Non-pigmented ciliary epithelial cell (primary cell): ENCODE measurements around the gene EIF4B.
A peak's percentile ranks its signal among the peaks of the same experiment; 100 is the strongest.

Experiments
- DNase-seq: peaks from one replicate; pipeline ENCODE4 v3.0.0-alpha.2; 2010; ENCODE audit warnings: low read depth

The EIF4B gene

GRCh38 chr12:53068811-53069585, 62.7 kb downstream of the EIF4B start:
- DNase-seq, result no peak

DNA sequence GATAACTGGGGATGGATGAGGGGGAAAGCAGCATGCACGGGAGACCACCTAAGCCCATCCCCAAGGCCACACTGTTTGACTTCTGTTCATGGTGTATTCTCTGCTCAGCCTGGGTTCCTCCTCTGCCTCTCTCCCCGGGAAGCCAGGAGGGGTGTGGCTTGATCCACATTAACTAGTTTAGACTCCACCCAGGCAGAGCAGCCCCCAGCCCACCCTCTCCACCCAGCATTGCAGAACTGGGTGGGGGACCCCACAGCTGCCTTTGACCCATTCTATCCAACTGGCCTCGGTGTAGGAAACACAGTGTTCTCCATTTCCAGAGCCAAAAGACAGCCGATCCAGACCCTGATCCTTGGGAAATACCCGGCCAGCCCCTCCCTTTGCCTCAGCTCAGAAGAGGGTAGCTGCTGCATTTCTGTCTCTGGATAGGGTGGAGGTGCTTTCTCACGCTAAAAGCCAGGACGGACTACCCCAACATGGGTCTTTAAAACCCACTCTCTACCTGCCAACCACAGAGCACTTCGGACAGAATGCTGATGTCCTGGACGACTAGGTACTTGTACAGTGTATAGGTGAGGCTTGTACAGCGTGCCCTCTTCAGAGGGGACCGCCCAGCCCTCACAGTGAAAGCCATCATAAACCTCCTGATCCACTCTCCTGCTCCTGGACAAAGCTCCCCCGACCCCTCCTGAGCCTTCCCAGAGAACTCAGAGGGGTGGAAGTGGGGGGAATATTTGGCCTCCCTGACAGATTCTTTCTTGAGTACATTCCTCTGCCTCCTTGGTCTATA, 63.6 kb downstream of the EIF4B start:
- DNase-seq, result no peak

DNA sequence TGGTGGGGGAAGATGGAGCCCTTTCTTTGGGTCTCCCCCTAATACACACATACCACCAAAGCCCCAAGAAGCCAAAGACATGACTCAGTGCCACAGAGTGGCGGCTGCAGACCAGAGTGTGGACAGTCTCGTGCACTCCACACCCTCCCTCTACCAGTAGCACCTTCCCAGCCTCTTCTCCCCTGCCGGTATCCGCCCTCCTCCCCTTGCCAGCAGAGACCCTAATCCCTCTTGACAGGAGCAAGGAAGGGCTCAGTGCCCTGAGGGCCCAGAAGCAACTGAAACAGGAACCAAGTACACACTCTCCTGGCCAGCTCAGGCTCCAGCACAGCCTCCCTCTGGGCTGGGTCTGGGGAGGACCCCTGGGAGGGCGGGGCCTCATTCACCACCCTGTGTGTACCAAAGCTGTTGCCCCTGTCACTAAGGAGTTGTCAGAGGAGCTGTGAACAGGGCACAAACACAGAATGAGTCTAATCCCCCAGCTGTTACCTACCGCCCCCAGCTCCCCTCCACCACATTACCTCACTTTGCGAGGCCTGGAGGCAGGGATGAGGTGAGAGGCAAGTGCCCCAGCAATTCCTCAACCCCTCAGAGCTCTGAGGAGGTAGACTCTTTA, 64.7 kb downstream of the EIF4B start:
- DNase-seq, result no peak

DNA sequence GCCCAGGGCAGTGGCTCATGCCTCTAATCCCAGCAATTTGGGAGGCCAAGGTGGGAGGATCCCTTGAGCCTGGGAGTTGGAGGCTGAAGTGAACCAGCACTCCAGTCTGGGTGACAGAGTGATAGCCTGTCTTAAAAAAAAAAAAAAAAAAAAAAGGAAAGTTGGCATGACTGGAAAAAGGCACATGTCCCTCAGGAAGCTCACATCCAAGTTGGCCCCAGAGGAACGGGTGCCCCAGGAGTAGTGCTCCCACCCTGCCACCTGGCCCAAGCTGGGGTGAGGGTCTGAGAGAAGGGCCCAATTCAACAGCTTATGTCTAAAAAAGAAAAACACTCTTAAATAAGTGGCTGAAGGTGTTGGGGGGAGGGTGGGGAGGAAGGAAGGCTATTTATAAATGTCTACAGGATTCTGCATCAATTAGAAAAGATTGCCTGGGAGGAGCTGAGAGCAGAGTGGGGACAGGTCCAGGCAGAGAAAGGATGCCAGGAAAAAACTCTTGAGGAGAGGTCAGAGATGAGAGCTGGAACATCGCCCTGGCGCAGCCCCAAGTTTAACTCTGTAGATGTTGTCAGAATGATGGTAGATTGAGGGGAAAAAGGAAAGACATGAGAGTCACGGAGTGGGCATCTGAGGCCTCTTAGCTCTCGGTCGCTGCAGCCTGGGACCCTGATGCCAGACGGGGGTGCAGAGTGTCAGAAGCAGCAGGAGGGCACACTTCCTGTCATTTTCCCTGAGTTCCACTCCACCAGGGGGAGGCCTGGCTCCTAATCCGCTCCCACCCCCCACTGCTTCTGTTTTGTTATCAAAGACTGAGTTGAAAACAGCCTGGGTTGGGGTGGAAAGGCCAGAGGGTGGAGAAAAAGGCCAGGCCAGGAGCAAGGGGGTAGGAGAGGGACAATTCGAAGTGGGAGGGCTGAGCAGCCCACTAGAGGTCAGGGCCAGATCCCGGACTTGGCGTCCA, 65.6 kb downstream of the EIF4B start:
- DNase-seq, result no peak

GRCh38 chr12:53073881-53074280, 67.6 kb downstream of the EIF4B start:
- DNase-seq, result no peak

GRCh38 chr12:53074283-53074998, 68.2 kb downstream of the EIF4B start:
- DNase-seq, result no peak

DNA sequence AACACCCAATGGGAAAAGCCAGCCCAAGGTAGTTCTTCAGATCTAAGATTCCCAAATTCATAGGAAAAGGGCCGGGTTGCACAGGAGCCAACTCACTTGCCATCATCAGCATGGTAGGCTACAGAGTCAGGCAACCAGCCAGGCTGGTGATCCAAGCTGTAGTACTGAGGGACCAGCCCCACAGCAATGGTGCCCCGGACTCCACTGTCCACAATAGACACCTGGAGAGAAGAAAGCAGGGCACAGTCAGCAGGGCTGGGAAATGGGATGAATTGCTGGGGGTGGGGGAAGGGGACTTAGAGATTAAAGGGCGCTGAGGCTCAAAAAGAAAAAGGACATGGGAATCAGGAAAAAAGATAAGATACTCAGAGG, 68.7 kb downstream of the EIF4B start:
- DNase-seq, result no peak

GRCh38 chr12:53076461-53076860, 70.2 kb downstream of the EIF4B start:
- no peak for DNase-seq

GRCh38 chr12:53077030-53077429, 70.8 kb downstream of the EIF4B start:
- DNase-seq, result no peak

GRCh38 chr12:53078425-53079225, 72.4 kb downstream of the EIF4B start:
- DNase-seq, result no peak

- peak; percentile 76 for DNase-seq
Observed at GRCh38 chr12:53079226-53080117, 73.2 kb downstream of the EIF4B start, which contains the start of gene SPRYD3. TSS of gene SPRYD3 (minus strand) at chr12:53079390. CDS start at chr12:53079333, 57 bp downstream.

GRCh38 chr12:53082637-53083175, 76.5 kb downstream of the EIF4B start:
- no peak for DNase-seq

DNA sequence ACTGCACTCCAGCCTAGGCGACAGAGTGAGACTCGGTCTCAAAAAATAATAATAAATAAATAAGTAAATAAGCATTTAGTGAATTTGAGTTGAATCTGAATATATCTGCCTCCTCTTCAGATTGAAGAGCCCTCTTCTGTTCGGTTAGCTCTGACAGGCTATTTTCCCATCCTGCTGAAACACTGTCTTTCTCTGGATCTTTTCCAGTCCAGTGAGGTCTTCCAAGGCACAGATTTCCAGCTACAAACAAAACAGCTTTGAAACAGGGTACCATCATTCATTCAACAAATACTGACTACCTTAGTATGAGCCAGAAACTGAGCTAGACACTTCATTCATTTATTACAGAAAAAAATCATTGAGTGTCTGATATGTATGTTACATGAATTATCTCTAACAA, 80.1 kb downstream of the EIF4B start:
- DNase-seq, result no peak

- DNase-seq, result no peak
Observed at GRCh38 chr12:53090105-53090504, 83.8 kb downstream of the EIF4B start.

DNA sequence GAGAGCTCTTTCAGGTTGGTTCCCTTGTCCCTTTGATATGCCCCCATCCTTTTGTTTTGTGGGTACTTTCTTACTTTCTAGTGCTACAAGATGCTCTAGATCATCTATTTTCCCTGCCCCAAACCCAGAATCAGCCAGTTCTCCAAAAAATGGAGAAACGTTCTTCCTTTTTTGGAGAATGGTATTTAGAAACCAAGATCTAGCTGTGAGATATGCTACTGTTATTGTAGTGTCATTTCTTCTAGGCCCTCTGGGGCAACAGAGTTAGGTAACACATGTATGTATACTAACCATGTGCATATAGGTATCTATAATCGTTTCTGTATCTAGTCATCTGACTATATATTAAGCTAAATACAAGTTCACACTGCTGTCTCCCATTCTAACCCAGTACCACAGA, 84.3 kb downstream of the EIF4B start:
- no peak for DNase-seq

- DNase-seq, result no peak
Observed at GRCh38 chr12:53091756-53092155, 85.5 kb downstream of the EIF4B start.
